Gastrocnemius medialis (tissue), 4 donors: ENCODE results near the gene FRMD6.

Experiments used
- POLR2A ChIP-seq, 2 donors: fragments of 450-650 bp; IDR thresholded peaks; one replicate each; pipeline ENCODE4 v1.6.1; 2017; ENCODE audit warnings: antibody characterized with exemption in 2 of 2, mild to moderate bottlenecking in 2 of 2, moderate library complexity in 2 of 2
- TF ChIP-seq, protein P1 (sequence below), 5 experiments: fragments of 450-650 bp in 3 of 5; fragments of 200-600 bp in 2 of 5; sonication (generic) in 2 of 5; IDR thresholded peaks in 4 of 5; conservative IDR thresholded peaks in 1 of 5; 1 replicate in 4 of 5; 2 replicates in 1 of 5; pipeline ENCODE4 v1.5.1; 2016 to 2019; ENCODE audit warnings: antibody characterized with exemption in 5 of 5, mild to moderate bottlenecking in 3 of 5, moderate library complexity in 3 of 5

DNA sequence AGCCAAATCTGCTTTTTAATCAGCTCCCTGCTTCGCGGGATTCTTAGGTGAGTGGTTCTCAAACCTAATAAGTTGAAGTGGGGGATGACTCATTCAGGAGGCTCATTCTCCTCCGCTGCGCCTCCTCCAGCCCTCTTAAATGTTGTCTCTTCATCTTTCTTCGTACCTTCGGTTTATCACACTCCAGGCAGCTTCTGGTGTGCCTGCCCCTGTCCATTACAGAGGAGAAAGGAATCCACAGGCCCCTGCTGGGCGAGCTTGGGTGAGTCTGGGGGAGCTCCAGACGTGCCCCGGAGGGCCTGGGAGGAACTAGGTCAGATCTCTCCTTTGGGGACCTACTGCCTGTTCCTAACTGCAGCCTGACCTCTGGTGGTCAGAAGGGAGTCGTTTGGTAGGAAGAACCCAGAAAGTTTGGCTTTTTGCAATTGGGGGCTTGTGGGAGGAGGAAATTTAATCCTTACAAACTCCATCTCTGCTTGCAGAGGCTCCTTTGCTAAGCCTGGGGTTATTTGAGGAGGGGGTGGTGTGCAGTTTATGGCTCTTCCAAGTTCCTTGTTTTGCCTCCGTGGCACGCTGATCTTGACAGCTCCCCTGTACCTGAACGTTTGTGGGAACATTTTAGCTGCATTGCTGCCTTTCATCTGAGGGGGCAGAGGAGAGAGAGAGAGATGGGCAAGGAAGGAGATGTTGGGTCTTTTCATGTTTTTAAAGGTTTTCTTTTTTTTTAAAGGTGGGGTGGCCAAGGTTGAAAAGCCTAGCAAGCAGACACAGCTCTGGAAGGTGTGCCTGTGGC is 124.6 kb downstream of the FRMD6 start:
- TF ChIP-seq, protein P1, sequence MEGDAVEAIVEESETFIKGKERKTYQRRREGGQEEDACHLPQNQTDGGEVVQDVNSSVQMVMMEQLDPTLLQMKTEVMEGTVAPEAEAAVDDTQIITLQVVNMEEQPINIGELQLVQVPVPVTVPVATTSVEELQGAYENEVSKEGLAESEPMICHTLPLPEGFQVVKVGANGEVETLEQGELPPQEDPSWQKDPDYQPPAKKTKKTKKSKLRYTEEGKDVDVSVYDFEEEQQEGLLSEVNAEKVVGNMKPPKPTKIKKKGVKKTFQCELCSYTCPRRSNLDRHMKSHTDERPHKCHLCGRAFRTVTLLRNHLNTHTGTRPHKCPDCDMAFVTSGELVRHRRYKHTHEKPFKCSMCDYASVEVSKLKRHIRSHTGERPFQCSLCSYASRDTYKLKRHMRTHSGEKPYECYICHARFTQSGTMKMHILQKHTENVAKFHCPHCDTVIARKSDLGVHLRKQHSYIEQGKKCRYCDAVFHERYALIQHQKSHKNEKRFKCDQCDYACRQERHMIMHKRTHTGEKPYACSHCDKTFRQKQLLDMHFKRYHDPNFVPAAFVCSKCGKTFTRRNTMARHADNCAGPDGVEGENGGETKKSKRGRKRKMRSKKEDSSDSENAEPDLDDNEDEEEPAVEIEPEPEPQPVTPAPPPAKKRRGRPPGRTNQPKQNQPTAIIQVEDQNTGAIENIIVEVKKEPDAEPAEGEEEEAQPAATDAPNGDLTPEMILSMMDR (IDR thresholded peaks at IDR 0.05 in 4 of 5, conservative IDR thresholded peaks at IDR 0.05 in 1 of 5): peak in 4 of 5 experiments; percentile 46 to 51 (median 48)
- no peak for TF ChIP-seq POLR2A (IDR thresholded peaks at IDR 0.05)
